AG09309 (cell line): ENCODE measurements around the gene CENPP.
"Not testable (repeated sequence)": the region's sequence is repeated elsewhere in the genome, so short reads cannot be mapped to it uniquely, and the experiment has no call there.

ENCODE experiments used
- DNase-seq: peaks from one replicate; pipeline ENCODE4 v3.0.0-alpha.2; 2010; ENCODE audit warnings: low read depth
- H3K4me3 ChIP-seq: 2 replicates; pipeline ENCODE4 v1.5.1; 2011; ENCODE audit warnings: mild to moderate bottlenecking, low read depth, low read length, moderate library complexity; ENCODE audit not compliant: control insufficient read depth
- TF ChIP-seq, protein P1 (sequence below): IDR thresholded peaks from 2 replicates; pipeline ENCODE4 v1.5.1; 2011; ENCODE audit warnings: mild to moderate bottlenecking, low read depth, low read length, inconsistent platforms; ENCODE audit not compliant: insufficient read depth, control insufficient read depth; ENCODE audit errors: missing control alignments

Gene CENPP

DNA sequence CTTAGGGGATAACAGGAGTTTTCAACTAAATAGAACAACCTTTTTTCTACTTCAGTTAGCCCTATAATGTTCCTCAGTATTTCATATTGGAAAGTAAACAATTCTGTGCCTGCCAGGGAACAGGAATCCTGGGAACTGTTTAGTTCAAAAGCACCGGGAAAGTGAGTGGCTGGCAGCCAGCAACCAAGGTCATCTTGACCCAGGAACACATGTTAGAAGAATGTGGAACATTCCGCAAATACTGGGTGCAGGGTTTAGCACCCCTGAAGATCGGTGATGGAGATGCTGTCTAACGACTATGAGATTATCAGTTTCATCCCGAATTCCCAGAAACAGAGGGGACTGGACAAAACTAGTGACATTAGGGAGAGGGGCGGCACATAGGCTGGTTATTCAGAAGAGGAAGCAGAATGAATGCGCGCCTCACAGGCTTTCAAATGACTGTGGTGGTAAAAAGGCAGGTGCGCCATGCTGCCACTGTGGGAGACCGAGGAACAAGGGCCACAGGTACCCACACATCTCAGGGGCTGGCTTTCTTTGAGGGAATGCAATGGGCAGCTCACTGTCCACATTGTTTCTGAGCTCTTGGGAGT lies 293.0 kb downstream of the CENPP start:
- no peak for DNase-seq
- no peak overlapping the region for H3K4me3 ChIP-seq
- TF ChIP-seq, protein P1, sequence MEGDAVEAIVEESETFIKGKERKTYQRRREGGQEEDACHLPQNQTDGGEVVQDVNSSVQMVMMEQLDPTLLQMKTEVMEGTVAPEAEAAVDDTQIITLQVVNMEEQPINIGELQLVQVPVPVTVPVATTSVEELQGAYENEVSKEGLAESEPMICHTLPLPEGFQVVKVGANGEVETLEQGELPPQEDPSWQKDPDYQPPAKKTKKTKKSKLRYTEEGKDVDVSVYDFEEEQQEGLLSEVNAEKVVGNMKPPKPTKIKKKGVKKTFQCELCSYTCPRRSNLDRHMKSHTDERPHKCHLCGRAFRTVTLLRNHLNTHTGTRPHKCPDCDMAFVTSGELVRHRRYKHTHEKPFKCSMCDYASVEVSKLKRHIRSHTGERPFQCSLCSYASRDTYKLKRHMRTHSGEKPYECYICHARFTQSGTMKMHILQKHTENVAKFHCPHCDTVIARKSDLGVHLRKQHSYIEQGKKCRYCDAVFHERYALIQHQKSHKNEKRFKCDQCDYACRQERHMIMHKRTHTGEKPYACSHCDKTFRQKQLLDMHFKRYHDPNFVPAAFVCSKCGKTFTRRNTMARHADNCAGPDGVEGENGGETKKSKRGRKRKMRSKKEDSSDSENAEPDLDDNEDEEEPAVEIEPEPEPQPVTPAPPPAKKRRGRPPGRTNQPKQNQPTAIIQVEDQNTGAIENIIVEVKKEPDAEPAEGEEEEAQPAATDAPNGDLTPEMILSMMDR, result no peak

DNA sequence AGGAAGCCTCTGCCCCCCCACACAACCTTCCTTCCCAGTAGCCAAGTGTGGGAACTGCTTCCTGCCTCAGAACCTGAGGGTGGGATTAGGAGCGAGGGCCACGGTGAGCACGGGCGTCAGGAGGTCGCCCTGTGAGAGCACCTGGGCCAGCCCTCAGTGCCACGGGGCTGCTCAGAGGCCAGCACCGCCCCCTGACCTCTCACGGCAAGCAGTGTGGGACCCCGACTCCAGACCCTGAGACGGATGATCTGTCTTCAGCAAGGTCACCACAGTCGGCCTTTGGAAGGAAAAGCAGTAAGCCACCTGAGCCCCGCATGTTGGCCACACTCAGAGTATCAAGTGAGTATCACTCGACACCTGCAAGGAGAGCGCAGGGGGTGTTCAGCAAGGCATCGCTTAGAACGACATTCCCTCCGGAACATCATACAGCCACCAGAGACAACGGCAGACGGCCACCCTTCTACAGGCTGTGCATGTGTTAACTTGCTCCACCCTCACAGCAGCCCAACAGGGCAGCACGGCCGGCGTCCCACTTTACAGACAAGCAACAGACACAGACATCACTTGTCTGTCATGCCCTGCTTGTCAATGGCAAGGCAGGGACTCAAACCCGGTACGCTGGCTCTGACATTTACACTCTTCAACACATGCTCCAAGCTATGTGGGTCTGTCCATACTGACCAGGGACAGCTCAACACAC lies 294.0 kb downstream of the CENPP start:
- TF ChIP-seq, protein P1, result no peak
- no peak for DNase-seq
- no peak overlapping the region for H3K4me3 ChIP-seq

DNA sequence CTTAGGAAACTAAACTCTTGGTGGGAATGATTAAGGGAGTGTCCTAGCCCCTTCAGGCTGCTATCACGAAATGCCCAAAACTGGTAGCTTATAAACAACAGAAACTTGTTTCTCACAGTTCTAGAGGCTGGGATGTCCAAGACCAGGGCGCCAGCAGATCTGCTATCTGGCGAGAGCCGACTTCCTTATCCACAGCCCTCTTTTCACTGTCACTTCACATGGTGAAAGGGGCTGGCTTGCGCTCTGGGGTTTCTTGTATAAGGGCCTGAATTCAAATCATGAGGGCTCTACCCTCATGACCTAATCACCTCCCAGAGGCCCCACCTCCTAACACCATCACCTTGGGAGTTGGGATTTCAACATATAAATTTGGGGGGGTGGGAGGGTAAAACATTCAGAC lies 295.1 kb downstream of the CENPP start:
- DNase-seq, result no peak
- TF ChIP-seq, protein P1, result no peak
- H3K4me3 ChIP-seq, result no peak overlapping the region

DNA sequence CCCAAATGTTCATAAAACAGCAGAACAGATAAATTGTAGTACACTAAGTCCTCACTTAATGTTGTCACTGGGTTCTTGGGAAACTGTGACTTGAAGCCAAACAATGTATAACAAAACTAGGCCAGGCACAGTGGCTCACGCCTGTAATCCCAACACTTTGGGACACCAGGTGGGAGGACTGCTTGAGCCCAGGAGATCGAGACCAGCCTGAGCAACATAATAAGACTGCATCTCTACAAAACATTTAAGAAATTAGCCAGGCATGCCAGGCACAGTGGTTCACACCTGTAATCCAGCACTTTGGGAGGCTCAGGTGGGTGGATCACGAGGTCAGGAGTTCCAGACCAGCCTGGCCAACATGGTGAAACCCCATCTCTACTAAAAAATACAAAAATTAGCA lies 298.2 kb downstream of the CENPP start:
- not testable (repeated sequence) for H3K4me3 ChIP-seq, DNase-seq

DNA sequence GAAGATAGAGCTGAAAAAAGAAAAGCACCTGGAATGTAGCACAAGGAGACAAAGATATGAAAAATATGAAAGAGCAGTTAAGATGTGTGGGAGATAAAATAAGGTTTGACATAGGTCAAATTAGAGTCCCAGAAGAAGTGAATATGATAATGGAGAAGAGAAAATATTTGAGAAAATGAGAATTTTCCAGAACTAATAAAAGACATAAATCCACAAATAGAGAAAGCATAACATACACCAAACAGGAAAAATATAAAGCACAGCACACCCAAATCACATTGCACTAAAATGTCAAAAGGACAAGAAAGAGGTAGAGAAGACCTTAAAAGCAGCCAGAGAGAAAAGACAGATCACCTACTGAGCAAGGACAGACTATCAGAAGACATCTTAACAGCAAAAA lies 300.7 kb downstream of the CENPP start:
- H3K4me3 ChIP-seq, result no peak overlapping the region
- TF ChIP-seq, protein P1, result no peak
- no peak for DNase-seq

DNA sequence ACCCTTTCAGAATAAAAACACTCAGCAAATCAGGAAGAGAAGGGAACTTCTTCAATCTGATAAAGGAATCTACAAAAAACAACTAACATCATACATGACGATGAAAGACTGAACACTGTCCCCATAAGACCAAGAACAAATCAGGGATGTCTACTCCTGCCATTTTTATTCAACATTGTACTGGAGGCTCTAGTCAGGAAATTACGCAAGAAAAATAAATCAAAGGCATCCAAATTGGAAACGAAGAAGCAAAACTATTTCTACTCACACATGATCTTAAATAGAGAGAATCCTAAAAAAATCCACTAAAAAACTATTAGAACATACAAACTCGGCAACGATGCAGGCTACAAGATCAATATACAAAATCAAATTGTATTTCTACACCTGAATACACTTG lies 301.9 kb downstream of the CENPP start:
- TF ChIP-seq, protein P1, result no peak
- no peak overlapping the region for H3K4me3 ChIP-seq
- DNase-seq, result no peak

DNA sequence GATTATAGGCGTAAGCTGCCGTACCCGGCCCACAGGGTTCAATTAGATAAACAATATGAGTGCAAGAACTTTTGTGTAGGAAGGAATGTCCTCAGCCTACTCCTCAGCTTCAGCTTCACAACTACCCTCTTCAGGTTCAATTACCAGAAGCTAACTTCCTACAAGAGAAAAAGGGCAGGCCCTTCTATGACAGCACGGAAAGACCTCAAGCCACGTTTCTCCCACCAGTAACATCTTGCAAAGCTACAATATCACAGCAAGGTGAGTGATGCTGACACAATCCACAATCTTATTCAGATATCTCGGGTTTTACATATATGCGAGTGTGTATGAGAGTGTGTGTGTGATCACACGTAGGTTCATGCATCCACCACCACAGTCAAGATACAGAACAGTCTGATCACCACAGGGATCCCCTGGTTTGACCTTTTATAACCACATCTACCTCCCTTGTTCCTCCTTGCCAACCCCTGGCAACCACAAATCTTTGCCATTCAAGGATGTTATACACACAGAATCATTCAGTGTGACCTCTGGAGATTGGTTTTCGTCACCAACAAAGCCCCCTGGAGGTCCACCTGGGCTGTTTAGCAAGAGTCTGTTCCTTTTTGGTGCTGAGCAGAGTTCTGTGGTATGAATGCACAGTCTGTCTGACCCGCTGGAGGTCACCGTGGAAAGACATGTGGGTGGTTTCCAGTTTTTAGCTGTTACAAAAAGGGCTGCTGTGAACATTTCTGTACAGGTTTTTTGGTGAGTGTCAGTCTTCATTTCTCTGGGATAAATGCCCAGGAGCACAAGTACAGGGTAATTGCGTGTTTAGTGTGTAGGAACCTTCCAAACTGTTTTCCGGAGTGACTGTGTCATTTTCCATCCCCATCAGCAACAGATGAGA lies 305.9 kb downstream of the CENPP start:
- TF ChIP-seq, protein P1, result no peak
- no peak for DNase-seq

More for the DNA sequence above, 305.9 kb downstream of the CENPP start:
- no peak overlapping the region for H3K4me3 ChIP-seq
